HCT116 (cell line): ENCODE data around the gene F2RL2. TPM values are rescaled to one million over a fixed set of nuclear protein-coding genes. Genes with fewer than 3 reads are reported as not detected.

Experiments
- ATAC-seq: fragments of 200-7000 bp; cut with Tn5 transposase; 2 replicates; pipeline ENCODE4 v1.9.1; 2020; ENCODE audit warnings: mild to moderate bottlenecking, moderate library complexity
- BruUV-seq: library from RNA; stranded (reverse); fragments of 400-500 nt; replicated peaks from 2 replicates; lab custom pipeline; 2021; lab: Mats Ljungman, UMichigan
- CTCF ChIA-PET: fragments of 300-600 bp; sonication (Branson Sonifier 250); formaldehyde crosslinking; loops from one replicate; lab custom pipeline; 2021; ENCODE audit warnings: antibody characterized with exemption; lab: Charles Lee
- POLR2A ChIA-PET: fragments of 300-600, 350-600 bp; sonication (Branson Sonifier 250); formaldehyde crosslinking; loops from one replicate; lab custom pipeline; 2021; ENCODE audit warnings: antibody characterized with exemption; lab: Charles Lee
- RAD21 ChIA-PET, 2 experiments: fragments of 300-600 bp; sonication (Branson Sonifier 250); formaldehyde crosslinking; loops; one replicate each; lab custom pipeline; 2023; ENCODE audit warnings: low total read pairs in 2 of 2; ENCODE audit not compliant: uncharacterized antibody in 2 of 2, unreplicated experiment in 2 of 2, low non-redundant PET in 1 of 2; lab: Charles Lee
- DNase-seq: peaks from one replicate; pipeline ENCODE4 v3.0.0-alpha.2; 2010; ENCODE audit warnings: low read depth, low spot score
- H2AFZ ChIP-seq: fragments of 200-600 bp; shearing (Covaris generic), sonication (generic); 2 replicates; pipeline ENCODE4 v1.6.1; 2017; ENCODE audit warnings: low read depth, mixed run types, mixed read lengths, antibody characterized with exemption, low read length; ENCODE audit not compliant: poor library complexity, severe bottlenecking
- H3K27ac ChIP-seq: 2 replicates; pipeline ENCODE4 v1.5.1; 2012; ENCODE audit warnings: low read depth, low read length
- H3K27me3 ChIP-seq: fragments of 200-600 bp; sonication (generic); 2 replicates; pipeline ENCODE4 v1.6.1; 2016; ENCODE audit warnings: mixed run types, low read length, mixed read lengths; ENCODE audit not compliant: insufficient read depth
- H3K36me3 ChIP-seq, 2 experiments: fragments of 200-500 bp in 1 of 2; fragments of 200-600 bp in 1 of 2; sonication (Bioruptor generic) in 1 of 2; sonication (generic) in 1 of 2; 2 replicates each; pipeline versions ENCODE4 v1.5.1 to v1.6.1; 2014 to 2016; ENCODE audit warnings: low read length in 2 of 2, inconsistent platforms in 1 of 2, mixed read lengths in 1 of 2, mixed run types in 1 of 2; ENCODE audit not compliant: insufficient read depth in 2 of 2, control insufficient read depth in 1 of 2
- H3K4me1 ChIP-seq, 2 experiments: fragments of 200-600 bp in 1 of 2; sonication (generic) in 1 of 2; 2 replicates each; pipeline versions ENCODE4 v1.5.1 to v1.6.1; 2012 to 2017; ENCODE audit warnings: low read length in 2 of 2, inconsistent platforms in 1 of 2, mild to moderate bottlenecking in 1 of 2, mixed read lengths in 1 of 2, mixed run types in 1 of 2, moderate library complexity in 1 of 2; ENCODE audit not compliant: insufficient read depth in 2 of 2, control insufficient read depth in 1 of 2
- H3K4me2 ChIP-seq: fragments of 200-600 bp; sonication (generic); 2 replicates; pipeline ENCODE4 v1.6.1; 2017; ENCODE audit warnings: mixed run types, low read length, mixed read lengths
- H3K4me3 ChIP-seq, 2 experiments: fragments of 200-600 bp in 1 of 2; sonication (generic) in 1 of 2; replicated peaks in 1 of 2; 2 replicates each; pipeline ENCODE4 v1.5.1; 2011 to 2016; ENCODE audit warnings: low read length in 2 of 2, control low read depth in 1 of 2, low read depth in 1 of 2, mild to moderate bottlenecking in 1 of 2, mixed read lengths in 1 of 2, mixed run types in 1 of 2
- H3K79me2 ChIP-seq: fragments of 200-600 bp; sonication (generic); 2 replicates; pipeline ENCODE4 v1.6.1; 2017; ENCODE audit warnings: mild to moderate bottlenecking, mixed run types, low read length, moderate library complexity, mixed read lengths; ENCODE audit not compliant: insufficient read depth
- H3K9ac ChIP-seq: fragments of 200-600 bp; sonication (generic); 2 replicates; pipeline ENCODE4 v1.6.1; 2016; ENCODE audit warnings: low read length, mixed read lengths
- H3K9me2 ChIP-seq: fragments of 200-600 bp; sonication (generic), shearing (Covaris generic); 2 replicates; pipeline ENCODE4 v1.6.1; 2017; ENCODE audit warnings: mixed run types, mild to moderate bottlenecking, moderate library complexity; ENCODE audit not compliant: insufficient read depth
- H3K9me3 ChIP-seq, 2 experiments: fragments of 200-500 bp in 1 of 2; fragments of 200-600 bp in 1 of 2; sonication (Bioruptor generic) in 1 of 2; sonication (generic) in 1 of 2; 2 replicates each; pipeline ENCODE4 v1.6.1; 2014 to 2017; ENCODE audit warnings: low read length in 2 of 2, mixed read lengths in 2 of 2, inconsistent platforms in 1 of 2, low read depth in 1 of 2, mild to moderate bottlenecking in 1 of 2, mixed run types in 1 of 2, moderate library complexity in 1 of 2; ENCODE audit not compliant: control insufficient read depth in 1 of 2, insufficient read depth in 1 of 2
- H4K20me1 ChIP-seq: fragments of 200-600 bp; sonication (generic), shearing (Covaris generic); 2 replicates; pipeline ENCODE4 v1.6.1; 2017; ENCODE audit warnings: mixed run types, mild to moderate bottlenecking, moderate library complexity; ENCODE audit not compliant: insufficient read depth
- ELF1 ChIP-seq: IDR thresholded peaks from 2 replicates; pipeline ENCODE4 v1.6.1; 2012; ENCODE audit warnings: low read depth, borderline replicate concordance
- EZH2 ChIP-seq: fragments of 200-600 bp; sonication (generic); IDR thresholded peaks from 2 replicates; pipeline ENCODE4 v1.6.1; 2017; ENCODE audit warnings: antibody characterized with exemption, mixed run types
- FOSL1 ChIP-seq: IDR thresholded peaks from 2 replicates; pipeline ENCODE4 v1.6.1; 2012; ENCODE audit warnings: low read depth
- JUND ChIP-seq: IDR thresholded peaks from 2 replicates; pipeline ENCODE4 v1.6.1; 2012
- POLR2AphosphoS5 ChIP-seq: IDR thresholded peaks from 2 replicates; pipeline ENCODE4 v1.6.1; 2011; ENCODE audit warnings: mild to moderate bottlenecking, low read depth, low read length, moderate library complexity
- SRF ChIP-seq: IDR thresholded peaks from 2 replicates; pipeline ENCODE4 v1.6.1; 2012; ENCODE audit warnings: low read depth
- YY1 ChIP-seq: IDR thresholded peaks from 2 replicates; pipeline ENCODE4 v1.6.1; 2011; ENCODE audit warnings: low read length, low read depth, moderate library complexity, mild to moderate bottlenecking; ENCODE audit not compliant: insufficient replicate concordance; ENCODE audit errors: extremely low read depth
- intact Hi-C: fragments of 100-400 bp; cut with micrococcal nuclease; formaldehyde crosslinking; loops from 2 replicates; pipeline ENCODE4 v1.10.0; 2022
- total RNA-seq: library from RNA; stranded (reverse); gene quantifications from one replicate; pipeline ENCODE4 v1.2.1, GENCODE V29; 2021; ENCODE audit not compliant: unreplicated experiment
- TF ChIP-seq, protein P1 (sequence below): IDR thresholded peaks from 2 replicates; pipeline ENCODE4 v1.6.1; 2011; ENCODE audit warnings: mild to moderate bottlenecking, low read length, moderate library complexity; ENCODE audit not compliant: insufficient replicate concordance; ENCODE audit errors: extremely low read depth

F2RL2 gene
- total RNA-seq, 1 experiment from 2014 or later: 0.07 TPM

DNA sequence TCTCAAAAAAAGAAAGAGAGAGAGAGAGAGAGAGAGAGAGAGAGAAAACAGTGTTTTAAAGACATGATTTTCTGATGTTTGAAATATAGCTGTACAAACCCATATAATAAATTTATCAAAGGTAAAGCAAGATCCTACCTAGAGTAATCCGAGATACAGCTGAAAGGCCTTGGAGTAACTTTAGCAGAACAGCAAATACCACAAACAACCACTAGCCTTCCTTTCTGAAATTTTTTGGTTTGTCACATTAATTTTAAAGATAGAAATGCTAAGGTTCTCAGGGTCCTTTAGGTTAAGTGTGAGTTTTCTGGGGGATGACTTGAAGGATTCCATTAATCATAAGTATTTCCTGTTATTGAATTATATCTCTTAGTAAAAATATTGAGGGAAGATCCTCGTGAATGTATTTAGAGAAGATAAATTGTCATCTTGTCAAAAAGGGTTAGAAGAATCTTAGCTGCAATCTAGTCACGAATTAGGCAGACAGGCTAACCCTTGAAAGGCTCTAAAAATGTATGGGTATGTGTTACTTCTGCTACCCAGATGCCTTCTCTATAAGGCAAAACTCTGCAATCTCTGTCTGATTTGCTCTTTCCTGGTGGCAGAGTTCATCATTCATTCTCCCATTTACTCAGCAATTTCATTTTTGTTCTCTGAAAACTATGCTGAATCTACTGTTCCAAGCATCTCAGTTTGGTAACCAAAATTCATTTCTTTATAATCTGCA is 27.3 kb downstream of the F2RL2 start:
- no peak overlapping the region for H3K9ac ChIP-seq
- H3K27me3 ChIP-seq: no peaks in the 10 kb centered on the region
- no peak overlapping the region for H3K27ac ChIP-seq
- H3K36me3 ChIP-seq: no peaks in the 10 kb centered on the region
- no peak overlapping the region for H3K4me2 ChIP-seq
- H3K9me2 ChIP-seq: no peaks in the 10 kb centered on the region
- TF ChIP-seq JUND (no peak), ELF1 (no peak), FOSL1 (no peak), SRF (no peak), POLR2AphosphoS5 (no peak), YY1 (no peak), EZH2 (no peak)
- TF ChIP-seq, protein P1, sequence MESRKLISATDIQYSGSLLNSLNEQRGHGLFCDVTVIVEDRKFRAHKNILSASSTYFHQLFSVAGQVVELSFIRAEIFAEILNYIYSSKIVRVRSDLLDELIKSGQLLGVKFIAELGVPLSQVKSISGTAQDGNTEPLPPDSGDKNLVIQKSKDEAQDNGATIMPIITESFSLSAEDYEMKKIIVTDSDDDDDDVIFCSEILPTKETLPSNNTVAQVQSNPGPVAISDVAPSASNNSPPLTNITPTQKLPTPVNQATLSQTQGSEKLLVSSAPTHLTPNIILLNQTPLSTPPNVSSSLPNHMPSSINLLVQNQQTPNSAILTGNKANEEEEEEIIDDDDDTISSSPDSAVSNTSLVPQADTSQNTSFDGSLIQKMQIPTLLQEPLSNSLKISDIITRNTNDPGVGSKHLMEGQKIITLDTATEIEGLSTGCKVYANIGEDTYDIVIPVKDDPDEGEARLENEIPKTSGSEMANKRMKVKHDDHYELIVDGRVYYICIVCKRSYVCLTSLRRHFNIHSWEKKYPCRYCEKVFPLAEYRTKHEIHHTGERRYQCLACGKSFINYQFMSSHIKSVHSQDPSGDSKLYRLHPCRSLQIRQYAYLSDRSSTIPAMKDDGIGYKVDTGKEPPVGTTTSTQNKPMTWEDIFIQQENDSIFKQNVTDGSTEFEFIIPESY: no peak
- TF ChIP-seq, all 23 proteins: peak for 0
- ATAC-seq (no peak), DNase-seq (no peak)
- ChIA-PET RAD21 (no interaction called here), POLR2A (no interaction called here), CTCF (interaction anchor here (0.7 kb wide), 1 partner anchor 179 kb away, joined by 4 read pairs; no protein-coding TSS in a partner anchor)
- no TSS peak for BruUV-seq
- no peak overlapping the region for H2AFZ ChIP-seq
- no peaks in the 10 kb centered on the region for H3K4me1 ChIP-seq
- no peaks in the 10 kb centered on the region for H4K20me1 ChIP-seq
- no peaks in the 10 kb centered on the region for H3K9me3 ChIP-seq
- intact Hi-C loops: no loop called here
- no peak overlapping the region for H3K4me3 ChIP-seq
- no peaks in the 10 kb centered on the region for H3K79me2 ChIP-seq
